GM19099 (cell line): Measurements from ENCODE around the gene ADCYAP1R1.

Experiments used
- POLR2A ChIP-seq: IDR thresholded peaks from 3 replicates; pipeline ENCODE4 v1.6.1; 2011; ENCODE audit warnings: low read depth; ENCODE audit not compliant: insufficient read length; ENCODE audit errors: extremely low read depth

Gene ADCYAP1R1

DNA sequence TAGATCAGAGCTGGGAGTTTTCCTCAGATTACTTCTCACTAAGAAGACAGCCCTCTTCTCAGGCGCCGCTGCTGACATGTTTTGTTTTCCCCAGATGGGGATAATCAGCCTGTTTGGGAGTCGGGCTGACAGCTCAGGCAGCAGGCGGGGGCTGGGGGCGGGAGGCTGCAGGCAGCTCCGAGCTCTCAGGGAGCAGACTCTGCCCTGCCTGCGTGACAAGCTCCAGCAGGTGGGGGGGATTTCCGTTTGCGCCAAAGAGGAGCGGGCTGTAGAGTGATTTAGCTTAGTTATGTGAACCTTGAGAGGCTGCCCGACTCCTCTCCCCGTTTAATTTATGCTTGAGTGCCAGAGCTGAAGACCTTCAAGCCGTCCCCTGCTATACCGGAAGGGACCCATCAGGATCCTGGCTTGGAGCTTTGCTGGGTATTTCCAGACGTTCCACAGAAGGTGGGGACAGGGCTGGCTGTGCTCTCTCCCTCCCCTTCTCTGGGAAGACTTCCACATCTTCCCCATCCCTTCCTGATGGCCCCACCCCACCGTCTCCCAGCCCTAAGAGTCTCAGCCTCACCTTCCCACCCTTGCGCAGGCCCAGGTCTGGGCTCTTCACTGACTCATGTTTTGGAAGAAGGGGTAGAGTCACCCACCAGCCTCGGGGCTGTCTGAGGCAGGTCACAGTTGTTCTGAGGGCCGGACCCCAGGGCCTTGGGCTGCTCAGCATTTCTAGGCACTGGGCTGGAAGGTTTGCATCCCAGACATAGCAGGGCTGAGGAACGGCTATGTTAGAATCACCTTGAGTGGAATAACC is 24.7 kb upstream of the ADCYAP1R1 start:
- TF ChIP-seq POLR2A = no peak

DNA sequence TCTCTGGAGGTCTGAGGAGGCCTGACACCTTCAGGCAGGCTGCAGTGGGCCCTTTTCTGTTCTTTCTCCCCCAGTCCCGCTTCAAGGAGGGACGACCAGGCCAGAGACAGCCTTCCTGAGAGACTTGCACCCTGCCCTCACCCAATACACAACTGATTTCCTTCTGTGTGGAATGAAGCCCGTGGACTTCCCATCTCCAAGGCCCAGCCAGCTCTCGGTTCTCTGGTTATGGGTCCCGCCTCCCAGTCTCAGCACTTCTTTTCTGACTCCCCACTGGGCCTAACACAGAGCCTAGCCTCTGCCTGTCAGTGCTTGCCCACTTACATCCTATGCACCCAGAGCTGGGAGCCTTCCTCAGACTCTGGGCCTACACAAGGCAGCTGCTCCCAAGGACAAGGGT is 24.1 kb upstream of the ADCYAP1R1 start:
- TF ChIP-seq POLR2A = no peak

GRCh38 chr7:31028417-31028992 is 23.6 kb upstream of the ADCYAP1R1 start:
- no peak for TF ChIP-seq POLR2A

- TF ChIP-seq POLR2A = no peak
Measured at GRCh38 chr7:31029251-31030042, 22.7 kb upstream of the ADCYAP1R1 start.

GRCh38 chr7:31033674-31034300 is 18.3 kb upstream of the ADCYAP1R1 start:
- no peak for TF ChIP-seq POLR2A

GRCh38 chr7:31036924-31037323 is 15.2 kb upstream of the ADCYAP1R1 start:
- TF ChIP-seq POLR2A = no peak

DNA sequence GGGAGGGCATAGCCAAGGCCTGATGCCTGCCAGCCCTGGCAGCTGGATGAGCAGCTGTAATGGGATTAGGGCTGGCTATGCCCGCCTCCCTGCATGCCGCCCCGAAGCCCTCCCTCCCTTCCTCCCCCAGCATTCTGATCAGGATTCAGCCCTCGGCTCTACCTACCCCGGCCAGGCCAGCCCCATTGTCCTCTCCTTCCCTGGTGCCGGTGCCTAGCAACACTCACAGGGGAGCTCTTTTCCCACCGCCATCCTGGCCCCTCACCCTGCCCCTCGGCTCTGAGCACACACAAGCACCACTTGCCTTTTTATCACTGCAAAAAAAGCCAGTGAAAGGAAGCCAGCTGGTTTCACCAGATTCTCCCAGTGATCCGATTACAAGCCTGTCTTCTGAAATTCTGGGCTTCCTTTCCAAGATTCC is 9.0 kb upstream of the ADCYAP1R1 start:
- no peak for TF ChIP-seq POLR2A

GRCh38 chr7:31044529-31044928 is 7.6 kb upstream of the ADCYAP1R1 start:
- TF ChIP-seq POLR2A = no peak

- TF ChIP-seq POLR2A = no peak
Measured at GRCh38 chr7:31046723-31047122, 5.4 kb upstream of the ADCYAP1R1 start.

- no peak for TF ChIP-seq POLR2A
Measured at GRCh38 chr7:31047313-31048146, 4.6 kb upstream of the ADCYAP1R1 start.

DNA sequence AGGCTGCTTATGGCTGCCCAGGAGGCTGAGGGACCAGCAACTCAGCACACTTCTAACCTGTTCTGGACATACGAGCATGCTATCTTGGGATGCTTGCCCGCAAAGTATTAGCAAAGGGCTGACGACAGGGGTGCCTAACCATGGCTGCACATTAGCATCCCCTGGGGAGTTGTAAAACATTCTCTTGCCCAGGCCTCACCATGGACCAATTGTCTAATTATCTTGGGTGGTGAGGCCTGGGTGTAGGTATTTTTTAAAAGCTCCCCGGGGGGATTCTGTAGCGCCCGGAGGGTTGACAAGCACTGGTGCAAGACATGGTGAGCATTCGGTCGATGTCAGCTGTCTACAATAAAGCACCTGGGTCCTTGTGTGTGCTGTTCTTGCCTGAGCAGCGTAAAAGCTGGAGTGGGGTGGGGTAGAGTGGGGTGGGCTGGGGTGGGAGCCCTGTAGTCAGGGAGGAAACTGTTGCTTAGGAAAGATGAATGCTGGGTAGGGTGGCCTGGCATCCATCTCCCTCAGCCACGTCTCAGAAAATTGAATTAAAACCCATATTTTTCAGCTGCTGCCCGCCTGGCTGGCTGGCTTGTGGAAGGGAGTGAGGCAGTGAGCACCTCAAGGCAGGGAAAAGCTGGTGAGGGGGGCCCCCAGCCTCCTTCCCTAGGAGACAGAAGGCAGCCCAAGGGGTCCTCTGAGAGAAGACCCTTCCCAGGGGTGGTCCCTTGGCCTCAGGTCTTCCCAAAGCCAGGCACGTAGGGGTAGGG is 2.9 kb upstream of the ADCYAP1R1 start:
- no peak for TF ChIP-seq POLR2A

GRCh38 chr7:31052487-31052840 is 356 bp downstream of the ADCYAP1R1 start:
- TF ChIP-seq POLR2A = no peak

GRCh38 chr7:31052841-31053601 is 913 bp downstream of the ADCYAP1R1 start:
- no peak for TF ChIP-seq POLR2A
